Fibroblast of lung (primary cell): Measurements from ENCODE around the gene POMT1.

Experiments
- EZH2 ChIP-seq: IDR thresholded peaks from 2 replicates; pipeline ENCODE4 v1.5.1; 2012; ENCODE audit warnings: low read length, control low read depth, mild to moderate bottlenecking; ENCODE audit errors: missing control alignments
- TF ChIP-seq, protein P1 (sequence below), 2 donors: IDR thresholded peaks in 1 of 2; conservative IDR thresholded peaks in 1 of 2; 1 replicate in 1 of 2; 2 replicates in 1 of 2; pipeline ENCODE4 v1.5.1; 2011 to 2012; ENCODE audit warnings: low read length in 2 of 2, control low read depth in 1 of 2, inconsistent platforms in 1 of 2, low read depth in 1 of 2, mild to moderate bottlenecking in 1 of 2

GRCh38 chr9:131496844-131497405, 5.8 kb upstream of the POMT1 start:
- TF ChIP-seq, protein P1, sequence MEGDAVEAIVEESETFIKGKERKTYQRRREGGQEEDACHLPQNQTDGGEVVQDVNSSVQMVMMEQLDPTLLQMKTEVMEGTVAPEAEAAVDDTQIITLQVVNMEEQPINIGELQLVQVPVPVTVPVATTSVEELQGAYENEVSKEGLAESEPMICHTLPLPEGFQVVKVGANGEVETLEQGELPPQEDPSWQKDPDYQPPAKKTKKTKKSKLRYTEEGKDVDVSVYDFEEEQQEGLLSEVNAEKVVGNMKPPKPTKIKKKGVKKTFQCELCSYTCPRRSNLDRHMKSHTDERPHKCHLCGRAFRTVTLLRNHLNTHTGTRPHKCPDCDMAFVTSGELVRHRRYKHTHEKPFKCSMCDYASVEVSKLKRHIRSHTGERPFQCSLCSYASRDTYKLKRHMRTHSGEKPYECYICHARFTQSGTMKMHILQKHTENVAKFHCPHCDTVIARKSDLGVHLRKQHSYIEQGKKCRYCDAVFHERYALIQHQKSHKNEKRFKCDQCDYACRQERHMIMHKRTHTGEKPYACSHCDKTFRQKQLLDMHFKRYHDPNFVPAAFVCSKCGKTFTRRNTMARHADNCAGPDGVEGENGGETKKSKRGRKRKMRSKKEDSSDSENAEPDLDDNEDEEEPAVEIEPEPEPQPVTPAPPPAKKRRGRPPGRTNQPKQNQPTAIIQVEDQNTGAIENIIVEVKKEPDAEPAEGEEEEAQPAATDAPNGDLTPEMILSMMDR (conservative IDR thresholded peaks at IDR 0.05 in 1 of 2, IDR thresholded peaks at IDR 0.05 in 1 of 2; ENCODE audit: low read depth in 1 of 2, low read length in 2 of 2), result no peak
- no peak for TF ChIP-seq EZH2
